OCI-LY1 (cell line): ENCODE data around the gene DNASE1L2.

Experiments used
- CTCF ChIP-seq: fragments of 200-600 bp; sonication (generic), shearing (Covaris generic); IDR thresholded peaks from 2 replicates; pipeline ENCODE4 v1.5.1; 2017; ENCODE audit warnings: mild to moderate bottlenecking, antibody characterized with exemption, low read length, moderate library complexity, mixed read lengths
- EZH2 ChIP-seq: fragments of 200-600 bp; sonication (generic), shearing (Covaris generic); IDR thresholded peaks from 2 replicates; pipeline ENCODE4 v1.8.0; 2017; ENCODE audit warnings: borderline replicate concordance, mixed run types, mild to moderate bottlenecking, antibody characterized with exemption, low read length, moderate library complexity, mixed read lengths

GRCh38 chr16:2273484-2273883 is 37.2 kb downstream of the DNASE1L2 start:
- TF ChIP-seq CTCF (no peak), EZH2 (no peak)
